ENCODE data around the gene SLC38A3. TPM values are rescaled to one million over a fixed set of nuclear protein-coding genes. Genes with fewer than 3 reads are reported as not detected.

SLC38A3 gene
- total and polyA plus RNA-seq, 11 donors, result 1.0 to 14.8 (median 8.4) TPM

GRCh38 chr3:50160561-50160983 is 44.5 kb upstream of the SLC38A3 start:
- Histone ChIP-seq H3K9me3 (no peaks in the 10 kb centered on the region), H3K36me3 (no peaks in the 10 kb centered on the region), H3K4me1 (peaks cover 15 to 94% (median 66%) of the 10 kb centered on the region in 12 donors), H3K4me3 (peak overlapping the region in 3 of 12 donors; percentile 1 to 28 (median 5)), H3K27ac (peak overlapping the region; percentile 73 to 92 (median 86)), H3K27me3 (peaks cover 0 to 11% (median 0%) of the 10 kb centered on the region in 9 donors)
- TF ChIP-seq CTCF (IDR thresholded peaks at IDR 0.05) (no peak), POLR2A (IDR thresholded peaks at IDR 0.05) (no peak)
- intact Hi-C loops (cut with DNase I), result no loop called here
- DNase-seq (peak; percentile 56 to 78 (median 75)), ATAC-seq (peak; percentile 55 to 75 (median 60))
- 19 to 44% (median 35%) methylated on average over 4 to 7 of the region's 7 CpGs for WGBS, 4 donors

- peaks cover 0 to 4% (median 0%) of the 10 kb centered on the region in 9 donors for H3K27me3 ChIP-seq
- WGBS, 4 donors, result 56 to 81% (median 62%) methylated on average over 9 to 13 of the region's 13 CpGs
- peaks cover 20 to 94% (median 69%) of the 10 kb centered on the region in 12 donors for H3K4me1 ChIP-seq
- no peaks in the 10 kb centered on the region for H3K36me3 ChIP-seq
- ATAC-seq (no peak), DNase-seq (peak in 2 of 5 donors; percentile 48 to 60)
- H3K27ac ChIP-seq, result peak overlapping the region; percentile 73 to 92 (median 86)
- no peak for TF ChIP-seq CTCF (IDR thresholded peaks at IDR 0.05)
- TF ChIP-seq POLR2A (IDR thresholded peaks at IDR 0.05), result no peak
- intact Hi-C loops (cut with DNase I), result no loop called here
- H3K9me3 ChIP-seq, result no peaks in the 10 kb centered on the region
- peak overlapping the region in 7 of 12 donors; percentile 5 to 31 (median 15) for H3K4me3 ChIP-seq
Measured at GRCh38 chr3:50161320-50161719, 43.8 kb upstream of the SLC38A3 start.

GRCh38 chr3:50162034-50162883 is 42.8 kb upstream of the SLC38A3 start:
- WGBS, 4 donors, result 72 to 85% (median 81%) methylated on average over 3 to 5 of the region's 5 CpGs
- Histone ChIP-seq H3K9me3 (no peaks in the 10 kb centered on the region), H3K4me3 (no peak overlapping the region), H3K27me3 (no peaks in the 10 kb centered on the region), H3K4me1 (peaks cover 20 to 98% (median 77%) of the 10 kb centered on the region in 12 donors), H3K27ac (peak overlapping the region; percentile 73 to 92 (median 86)), H3K36me3 (no peaks in the 10 kb centered on the region)
- ATAC-seq (peak in 1 of 4 donors; percentile 7), DNase-seq (peak in 1 of 5 donors; percentile 49)
- intact Hi-C loops (cut with DNase I), result no loop called here
- TF ChIP-seq CTCF (IDR thresholded peaks at IDR 0.05) (no peak), POLR2A (IDR thresholded peaks at IDR 0.05) (no peak)
